Panc1 (cell line): Measurements from ENCODE around the gene SERPINA10. TPM values are rescaled to one million over a fixed set of nuclear protein-coding genes. Genes with fewer than 3 reads are reported as not detected.

Experiments
- ATAC-seq: fragments of 200-7000 bp; cut with Tn5 transposase; 2 replicates; pipeline ENCODE4 v1.9.1; 2020; ENCODE audit warnings: mild to moderate bottlenecking, moderate library complexity
- BruUV-seq: library from RNA; stranded (reverse); fragments of 400-500 nt; replicated peaks from 2 replicates; lab custom pipeline; 2021; lab: Mats Ljungman, UMichigan
- CTCF ChIA-PET: fragments of 300-600 bp; sonication (Branson Sonifier 250); formaldehyde crosslinking; loops from one replicate; lab custom pipeline; 2022; ENCODE audit warnings: antibody characterized with exemption; lab: Charles Lee
- POLR2A ChIA-PET: fragments of 300-600 bp; sonication (Branson Sonifier 250); formaldehyde crosslinking; loops from one replicate; lab custom pipeline; 2022; ENCODE audit warnings: antibody characterized with exemption; lab: Charles Lee
- DNase-seq: peaks from one replicate; pipeline ENCODE4 v3.0.0-alpha.2; 2010; ENCODE audit warnings: low read depth, low spot score
- H3K27ac ChIP-seq: 2 replicates; pipeline ENCODE4 v1.5.1; 2011; ENCODE audit warnings: mild to moderate bottlenecking, low read length, inconsistent platforms
- H3K27me3 ChIP-seq: fragments of 200-500 bp; sonication (Bioruptor generic); 2 replicates; pipeline ENCODE4 v1.6.0; 2014; ENCODE audit warnings: low read length, inconsistent platforms; ENCODE audit not compliant: control insufficient read depth, insufficient read depth
- H3K36me3 ChIP-seq: fragments of 200-500 bp; sonication (Bioruptor generic); 2 replicates; pipeline ENCODE4 v1.5.1; 2014; ENCODE audit warnings: inconsistent platforms, mild to moderate bottlenecking, low read length, moderate library complexity; ENCODE audit not compliant: control insufficient read depth, insufficient read depth
- H3K4me1 ChIP-seq: 2 replicates; pipeline ENCODE4 v1.5.1; 2011; ENCODE audit warnings: inconsistent platforms, mild to moderate bottlenecking, low read length, moderate library complexity; ENCODE audit not compliant: control insufficient read depth, insufficient read depth
- H3K4me3 ChIP-seq, 2 experiments: 2 replicates each; pipeline ENCODE4 v1.5.1; 2011 to 2012; ENCODE audit warnings: low read depth in 2 of 2, low read length in 2 of 2, mild to moderate bottlenecking in 2 of 2, inconsistent platforms in 1 of 2, moderate library complexity in 1 of 2
- H3K9me3 ChIP-seq: fragments of 200-500 bp; sonication (Bioruptor generic); 2 replicates; pipeline ENCODE4 v1.5.1; 2014; ENCODE audit warnings: low read depth, mild to moderate bottlenecking, inconsistent platforms, low read length, moderate library complexity; ENCODE audit not compliant: control insufficient read depth, insufficient read depth
- POLR2AphosphoS5 ChIP-seq: IDR thresholded peaks from 2 replicates; pipeline ENCODE4 v1.6.1; 2012; ENCODE audit warnings: mild to moderate bottlenecking, low read depth, low read length, moderate library complexity
- SIN3A ChIP-seq: IDR thresholded peaks from 2 replicates; pipeline ENCODE4 v1.6.1; 2012; ENCODE audit warnings: low read depth, mild to moderate bottlenecking, low read length, moderate library complexity, borderline replicate concordance; ENCODE audit not compliant: insufficient read depth
- TCF7L2 ChIP-seq: IDR thresholded peaks from 2 replicates; pipeline ENCODE4 v1.6.1; 2011; ENCODE audit warnings: mild to moderate bottlenecking, low read depth, low read length, inconsistent platforms
- in situ Hi-C: cut with HindIII; loops from 2 replicates; pipeline ENCODE4 v1.10.0; 2016; ENCODE audit warnings: low sequenced_read_pairs, low pct_unique_long_range_greater_than_20kb
- intact Hi-C: fragments of 100-400 bp; cut with micrococcal nuclease; formaldehyde crosslinking; loops from one replicate; pipeline ENCODE4 v1.10.0; 2022; ENCODE audit not compliant: unreplicated experiment
- total RNA-seq: library from RNA; stranded (reverse); gene quantifications from one replicate; pipeline ENCODE4 v1.2.1, GENCODE V29; 2021; ENCODE audit not compliant: unreplicated experiment
- TF ChIP-seq, protein P1 (sequence below): fragments of 450-650 bp; IDR thresholded peaks from 2 replicates; pipeline ENCODE4 v1.5.1; 2017; ENCODE audit warnings: mild to moderate bottlenecking
- TF ChIP-seq, protein P2 (sequence below), 2 experiments: IDR thresholded peaks; 2 replicates each; pipeline ENCODE4 v1.6.1; 2011 to 2012; ENCODE audit warnings: low read depth in 2 of 2, control low read depth in 1 of 2, low read length in 1 of 2, mild to moderate bottlenecking in 1 of 2, moderate library complexity in 1 of 2; ENCODE audit not compliant: insufficient read depth in 1 of 2

Gene SERPINA10
- total RNA-seq, 1 experiment from 2014 or later, result 0.03 TPM

DNA sequence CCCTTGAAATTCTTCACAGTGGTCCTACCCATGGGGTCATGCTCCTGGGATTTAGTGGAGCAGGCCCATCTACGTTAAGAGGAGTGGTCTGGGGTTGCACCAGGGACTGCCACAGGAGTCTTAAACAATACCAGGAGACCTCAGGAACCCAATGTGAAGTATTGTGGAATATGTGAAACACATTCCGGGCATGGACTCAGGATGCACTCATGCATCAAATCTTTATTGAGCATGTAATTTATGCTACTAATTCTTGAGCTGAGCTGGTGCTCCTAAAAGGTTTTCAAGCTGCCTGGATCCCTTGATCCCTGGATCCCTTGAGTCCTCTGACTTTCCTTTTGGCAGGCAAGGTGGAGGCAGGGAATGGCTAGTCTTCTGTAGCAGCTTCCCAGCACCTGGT lies 8.8 kb downstream of the SERPINA10 start:
- H3K4me1 ChIP-seq, result no peaks in the 10 kb centered on the region
- in situ Hi-C loops, result no loop called here
- ChIA-PET POLR2A (no interaction called here), CTCF (no interaction called here)
- no peaks in the 10 kb centered on the region for H3K9me3 ChIP-seq
- DNase-seq, result no peak
- TF ChIP-seq, protein P1, sequence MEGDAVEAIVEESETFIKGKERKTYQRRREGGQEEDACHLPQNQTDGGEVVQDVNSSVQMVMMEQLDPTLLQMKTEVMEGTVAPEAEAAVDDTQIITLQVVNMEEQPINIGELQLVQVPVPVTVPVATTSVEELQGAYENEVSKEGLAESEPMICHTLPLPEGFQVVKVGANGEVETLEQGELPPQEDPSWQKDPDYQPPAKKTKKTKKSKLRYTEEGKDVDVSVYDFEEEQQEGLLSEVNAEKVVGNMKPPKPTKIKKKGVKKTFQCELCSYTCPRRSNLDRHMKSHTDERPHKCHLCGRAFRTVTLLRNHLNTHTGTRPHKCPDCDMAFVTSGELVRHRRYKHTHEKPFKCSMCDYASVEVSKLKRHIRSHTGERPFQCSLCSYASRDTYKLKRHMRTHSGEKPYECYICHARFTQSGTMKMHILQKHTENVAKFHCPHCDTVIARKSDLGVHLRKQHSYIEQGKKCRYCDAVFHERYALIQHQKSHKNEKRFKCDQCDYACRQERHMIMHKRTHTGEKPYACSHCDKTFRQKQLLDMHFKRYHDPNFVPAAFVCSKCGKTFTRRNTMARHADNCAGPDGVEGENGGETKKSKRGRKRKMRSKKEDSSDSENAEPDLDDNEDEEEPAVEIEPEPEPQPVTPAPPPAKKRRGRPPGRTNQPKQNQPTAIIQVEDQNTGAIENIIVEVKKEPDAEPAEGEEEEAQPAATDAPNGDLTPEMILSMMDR, result no peak
- TF ChIP-seq SIN3A (no peak), POLR2AphosphoS5 (no peak), TCF7L2 (no peak)
- TF ChIP-seq, protein P2, sequence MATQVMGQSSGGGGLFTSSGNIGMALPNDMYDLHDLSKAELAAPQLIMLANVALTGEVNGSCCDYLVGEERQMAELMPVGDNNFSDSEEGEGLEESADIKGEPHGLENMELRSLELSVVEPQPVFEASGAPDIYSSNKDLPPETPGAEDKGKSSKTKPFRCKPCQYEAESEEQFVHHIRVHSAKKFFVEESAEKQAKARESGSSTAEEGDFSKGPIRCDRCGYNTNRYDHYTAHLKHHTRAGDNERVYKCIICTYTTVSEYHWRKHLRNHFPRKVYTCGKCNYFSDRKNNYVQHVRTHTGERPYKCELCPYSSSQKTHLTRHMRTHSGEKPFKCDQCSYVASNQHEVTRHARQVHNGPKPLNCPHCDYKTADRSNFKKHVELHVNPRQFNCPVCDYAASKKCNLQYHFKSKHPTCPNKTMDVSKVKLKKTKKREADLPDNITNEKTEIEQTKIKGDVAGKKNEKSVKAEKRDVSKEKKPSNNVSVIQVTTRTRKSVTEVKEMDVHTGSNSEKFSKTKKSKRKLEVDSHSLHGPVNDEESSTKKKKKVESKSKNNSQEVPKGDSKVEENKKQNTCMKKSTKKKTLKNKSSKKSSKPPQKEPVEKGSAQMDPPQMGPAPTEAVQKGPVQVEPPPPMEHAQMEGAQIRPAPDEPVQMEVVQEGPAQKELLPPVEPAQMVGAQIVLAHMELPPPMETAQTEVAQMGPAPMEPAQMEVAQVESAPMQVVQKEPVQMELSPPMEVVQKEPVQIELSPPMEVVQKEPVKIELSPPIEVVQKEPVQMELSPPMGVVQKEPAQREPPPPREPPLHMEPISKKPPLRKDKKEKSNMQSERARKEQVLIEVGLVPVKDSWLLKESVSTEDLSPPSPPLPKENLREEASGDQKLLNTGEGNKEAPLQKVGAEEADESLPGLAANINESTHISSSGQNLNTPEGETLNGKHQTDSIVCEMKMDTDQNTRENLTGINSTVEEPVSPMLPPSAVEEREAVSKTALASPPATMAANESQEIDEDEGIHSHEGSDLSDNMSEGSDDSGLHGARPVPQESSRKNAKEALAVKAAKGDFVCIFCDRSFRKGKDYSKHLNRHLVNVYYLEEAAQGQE (IDR thresholded peaks at IDR 0.05; ENCODE audit: insufficient read depth in 1 of 2, low read depth in 2 of 2, low read length in 1 of 2), result no peak
- no peaks in the 10 kb centered on the region for H3K36me3 ChIP-seq
- intact Hi-C loops, result no loop called here
- no peaks in the 10 kb centered on the region for H3K27me3 ChIP-seq
- no TSS peak for BruUV-seq
- H3K27ac ChIP-seq, result no peak overlapping the region
- no peak for ATAC-seq
- H3K4me3 ChIP-seq, result no peak overlapping the region

DNA sequence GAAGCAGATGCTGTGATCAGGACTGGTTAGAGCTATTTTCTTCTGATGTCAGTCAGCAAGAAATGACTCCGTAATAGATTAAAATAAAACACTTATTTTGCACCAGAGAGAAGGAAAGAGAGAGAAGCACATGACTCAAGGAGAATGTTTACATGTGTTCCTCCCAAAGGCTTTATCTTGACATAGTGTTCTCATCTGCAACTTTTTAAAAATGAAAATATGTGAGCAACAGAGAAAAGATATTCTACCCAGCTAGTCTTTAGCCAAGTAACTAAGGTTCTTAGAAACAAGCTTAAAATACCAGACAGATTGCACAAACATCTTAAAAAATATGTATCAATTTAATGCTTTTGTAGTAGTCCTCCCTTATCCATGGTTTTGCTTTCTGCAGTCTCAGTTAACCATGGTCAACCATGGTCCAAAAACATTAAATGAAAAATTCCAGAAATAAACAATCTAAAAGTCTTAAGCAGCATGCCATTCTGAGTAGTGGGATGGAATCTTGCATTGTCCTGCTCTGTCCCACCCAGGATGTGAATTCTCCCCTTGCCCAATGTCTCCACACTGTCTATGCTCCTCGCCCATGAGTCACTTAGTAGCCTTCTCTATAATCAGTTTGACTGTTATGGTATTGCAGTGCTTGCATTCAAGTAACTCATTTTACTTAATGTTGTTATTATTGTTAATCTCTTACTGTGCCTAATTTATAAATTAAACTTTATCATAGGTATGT lies 9.9 kb downstream of the SERPINA10 start:
- intact Hi-C loops (no loop called here), in situ Hi-C loops (no loop called here)
- CTCF ChIA-PET, result interaction anchor here (0.5 kb wide), 1 partner anchor 15 kb away, joined by 5 read pairs; no protein-coding TSS in a partner anchor
- H3K9me3 ChIP-seq, result no peaks in the 10 kb centered on the region
- H3K4me1 ChIP-seq, result no peaks in the 10 kb centered on the region
- ATAC-seq (no peak), DNase-seq (no peak)
- H3K27me3 ChIP-seq, result no peaks in the 10 kb centered on the region
- H3K4me3 ChIP-seq, result no peak overlapping the region
- TF ChIP-seq, protein P2 (IDR thresholded peaks at IDR 0.05; ENCODE audit: insufficient read depth in 1 of 2, low read depth in 2 of 2, low read length in 1 of 2), result no peak
- TF ChIP-seq POLR2AphosphoS5, result no peak
- no peak overlapping the region for H3K27ac ChIP-seq
- POLR2A ChIA-PET, result no interaction called here
- no peaks in the 10 kb centered on the region for H3K36me3 ChIP-seq
- BruUV-seq, result no TSS peak
